ENCODE data around the gene PSMD1.
"Not testable (repeated sequence)": the region's sequence is repeated elsewhere in the genome, so short reads cannot be mapped to it uniquely, and the experiment has no call there.

Gene PSMD1

GRCh38 chr2:231056453-231057416, at the start of gene PSMD1:
Gene PSMD1, plus strand, starts transcription at chr2:231056867. Its CDS starts 159 bp downstream, at chr2:231057026.
- in situ Hi-C loops (cut with MboI; ENCODE audit: low sequenced_read_pairs) = no loop called here

- in situ Hi-C loops (cut with MboI; ENCODE audit: low sequenced_read_pairs) = no loop called here
Observed at GRCh38 chr2:231007286-231008098, 49.2 kb upstream of the PSMD1 start.

- in situ Hi-C loops (cut with MboI; ENCODE audit: low sequenced_read_pairs) = no loop called here
Observed at GRCh38 chr2:231008131-231008530, 48.5 kb upstream of the PSMD1 start.

- in situ Hi-C loops (cut with MboI; ENCODE audit: low sequenced_read_pairs) = no loop called here
Observed at GRCh38 chr2:231009236-231009919, 47.3 kb upstream of the PSMD1 start.

GRCh38 chr2:231010201-231010730, 46.4 kb upstream of the PSMD1 start:
- in situ Hi-C loops (cut with MboI; ENCODE audit: low sequenced_read_pairs) = no loop called here

- in situ Hi-C loops (cut with MboI; ENCODE audit: low sequenced_read_pairs) = no loop called here
Observed at GRCh38 chr2:231011526-231011925, 45.1 kb upstream of the PSMD1 start.

GRCh38 chr2:231012463-231012862, 44.2 kb upstream of the PSMD1 start:
- in situ Hi-C loops (cut with MboI; ENCODE audit: low sequenced_read_pairs) = no loop called here

GRCh38 chr2:231013820-231014219, 42.8 kb upstream of the PSMD1 start:
- in situ Hi-C loops (cut with MboI; ENCODE audit: low sequenced_read_pairs) = no loop called here

- in situ Hi-C loops (cut with MboI; ENCODE audit: low sequenced_read_pairs) = no loop called here
Observed at GRCh38 chr2:231015478-231015877, 41.2 kb upstream of the PSMD1 start.

GRCh38 chr2:231015926-231016325, 40.7 kb upstream of the PSMD1 start:
- in situ Hi-C loops (cut with MboI; ENCODE audit: low sequenced_read_pairs) = no loop called here

- in situ Hi-C loops (cut with MboI; ENCODE audit: low sequenced_read_pairs) = no loop called here
Observed at GRCh38 chr2:231016566-231017230, 40.0 kb upstream of the PSMD1 start.

GRCh38 chr2:231017231-231017598, 39.5 kb upstream of the PSMD1 start:
- in situ Hi-C loops (cut with MboI; ENCODE audit: low sequenced_read_pairs) = no loop called here

- in situ Hi-C loops (cut with MboI; ENCODE audit: low sequenced_read_pairs) = no loop called here
Observed at GRCh38 chr2:231018184-231018583, 38.5 kb upstream of the PSMD1 start.

- in situ Hi-C loops (cut with MboI; ENCODE audit: low sequenced_read_pairs) = not testable (repeated sequence)
Observed at GRCh38 chr2:231025059-231025458, 31.6 kb upstream of the PSMD1 start.

GRCh38 chr2:231028889-231029288, 27.8 kb upstream of the PSMD1 start:
- in situ Hi-C loops (cut with MboI; ENCODE audit: low sequenced_read_pairs) = no loop called here

GRCh38 chr2:231029563-231029962, 27.1 kb upstream of the PSMD1 start:
- in situ Hi-C loops (cut with MboI; ENCODE audit: low sequenced_read_pairs) = no loop called here

GRCh38 chr2:231030725-231031124, 25.9 kb upstream of the PSMD1 start:
- in situ Hi-C loops (cut with MboI; ENCODE audit: low sequenced_read_pairs) = no loop called here

- in situ Hi-C loops (cut with MboI; ENCODE audit: low sequenced_read_pairs) = no loop called here
Observed at GRCh38 chr2:231032575-231033140, 24.0 kb upstream of the PSMD1 start.

- in situ Hi-C loops (cut with MboI; ENCODE audit: low sequenced_read_pairs) = no loop called here
Observed at GRCh38 chr2:231033147-231034132, 23.2 kb upstream of the PSMD1 start.

Data from hTERT RPE-1 (cell line).